Ascending aorta (tissue), 2 donors: ENCODE measurements around the gene SLC35F3. TPM values are rescaled to one million over a fixed set of nuclear protein-coding genes. Genes with fewer than 3 reads are reported as not detected.
"Not testable (repeated sequence)": the region's sequence is repeated elsewhere in the genome, so short reads cannot be mapped to it uniquely, and the experiment has no call there.

Experiments
- DNase-seq, 2 donors: peaks; one replicate each; pipeline ENCODE4 v3.0.0-alpha.2; 2019; ENCODE audit warnings: low spot score in 2 of 2
- H3K27ac ChIP-seq, 2 donors: fragments of 200-600 bp; sonication (generic); one replicate each; pipeline ENCODE4 v1.5.1; 2016 to 2017; ENCODE audit warnings: mild to moderate bottlenecking in 1 of 2
- H3K27me3 ChIP-seq: fragments of 200-600 bp; sonication (generic); one replicate; pipeline ENCODE4 v1.5.1; 2017
- H3K36me3 ChIP-seq, 2 donors: fragments of 200-600 bp; sonication (generic); one replicate each; pipeline ENCODE4 v1.5.1; 2016
- H3K4me1 ChIP-seq, 2 donors: fragments of 200-600 bp; sonication (generic); one replicate each; pipeline ENCODE4 v1.5.1; 2016 to 2017; ENCODE audit warnings: mild to moderate bottlenecking in 1 of 2
- H3K4me3 ChIP-seq, 2 donors: fragments of 200-600 bp; sonication (generic); one replicate each; pipeline ENCODE4 v1.5.1; 2016 to 2017; ENCODE audit warnings: mild to moderate bottlenecking in 1 of 2
- H3K9me3 ChIP-seq, 2 donors: fragments of 200-600 bp; sonication (generic); one replicate each; pipeline ENCODE4 v1.5.1; 2016
- intact Hi-C: fragments of 100-400 bp; cut with DNase I; formaldehyde crosslinking; loops from one replicate; pipeline ENCODE4 v1.15.1; 2023
- total RNA-seq: library from RNA; depleted of rRNA; stranded (reverse); fragments of >200 nt; gene quantifications from one replicate; pipeline ENCODE4 v1.1.0, GENCODE V29; 2016
- TF ChIP-seq, protein P1 (sequence below), 3 experiments: fragments of 200-600 bp in 2 of 3; fragments of 450-650 bp in 1 of 3; sonication (generic) in 2 of 3; IDR thresholded peaks; one replicate each; pipeline ENCODE4 v1.5.1; 2016 to 2019; ENCODE audit warnings: antibody characterized with exemption in 3 of 3, mild to moderate bottlenecking in 1 of 3, moderate library complexity in 1 of 3

Gene SLC35F3
- total RNA-seq, 1 donor from 2014 or later, result 1.4 TPM

DNA sequence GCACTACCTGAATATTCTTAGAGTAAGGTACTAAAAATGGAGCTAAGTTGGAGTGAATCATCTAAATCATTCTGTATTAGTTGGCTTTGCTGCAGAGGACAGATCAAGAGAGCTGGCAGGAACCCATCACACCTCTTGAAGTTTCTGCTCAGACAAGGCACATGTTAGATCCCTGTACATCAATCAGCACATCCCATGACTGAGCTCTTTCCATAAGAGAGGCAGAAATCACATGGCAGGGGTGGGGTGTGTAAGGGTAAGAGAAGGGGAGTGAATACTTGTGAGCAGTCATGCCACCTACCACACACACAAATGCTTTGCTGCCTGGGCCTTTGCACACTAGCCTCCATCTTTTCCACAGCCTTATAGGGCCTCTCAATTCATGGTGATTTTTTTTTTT lies 214.4 kb downstream of the SLC35F3 start:
- H3K27me3 ChIP-seq, result no peaks in the 10 kb centered on the region
- H3K36me3 ChIP-seq, result no peaks in the 10 kb centered on the region
- H3K4me3 ChIP-seq, result no peak overlapping the region
- intact Hi-C loops, result no loop called here
- H3K27ac ChIP-seq, result no peak overlapping the region
- H3K4me1 ChIP-seq, result no peaks in the 10 kb centered on the region
- H3K9me3 ChIP-seq, result no peaks in the 10 kb centered on the region
- no peak for DNase-seq
- TF ChIP-seq, protein P1, sequence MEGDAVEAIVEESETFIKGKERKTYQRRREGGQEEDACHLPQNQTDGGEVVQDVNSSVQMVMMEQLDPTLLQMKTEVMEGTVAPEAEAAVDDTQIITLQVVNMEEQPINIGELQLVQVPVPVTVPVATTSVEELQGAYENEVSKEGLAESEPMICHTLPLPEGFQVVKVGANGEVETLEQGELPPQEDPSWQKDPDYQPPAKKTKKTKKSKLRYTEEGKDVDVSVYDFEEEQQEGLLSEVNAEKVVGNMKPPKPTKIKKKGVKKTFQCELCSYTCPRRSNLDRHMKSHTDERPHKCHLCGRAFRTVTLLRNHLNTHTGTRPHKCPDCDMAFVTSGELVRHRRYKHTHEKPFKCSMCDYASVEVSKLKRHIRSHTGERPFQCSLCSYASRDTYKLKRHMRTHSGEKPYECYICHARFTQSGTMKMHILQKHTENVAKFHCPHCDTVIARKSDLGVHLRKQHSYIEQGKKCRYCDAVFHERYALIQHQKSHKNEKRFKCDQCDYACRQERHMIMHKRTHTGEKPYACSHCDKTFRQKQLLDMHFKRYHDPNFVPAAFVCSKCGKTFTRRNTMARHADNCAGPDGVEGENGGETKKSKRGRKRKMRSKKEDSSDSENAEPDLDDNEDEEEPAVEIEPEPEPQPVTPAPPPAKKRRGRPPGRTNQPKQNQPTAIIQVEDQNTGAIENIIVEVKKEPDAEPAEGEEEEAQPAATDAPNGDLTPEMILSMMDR (IDR thresholded peaks at IDR 0.05), result no peak

DNA sequence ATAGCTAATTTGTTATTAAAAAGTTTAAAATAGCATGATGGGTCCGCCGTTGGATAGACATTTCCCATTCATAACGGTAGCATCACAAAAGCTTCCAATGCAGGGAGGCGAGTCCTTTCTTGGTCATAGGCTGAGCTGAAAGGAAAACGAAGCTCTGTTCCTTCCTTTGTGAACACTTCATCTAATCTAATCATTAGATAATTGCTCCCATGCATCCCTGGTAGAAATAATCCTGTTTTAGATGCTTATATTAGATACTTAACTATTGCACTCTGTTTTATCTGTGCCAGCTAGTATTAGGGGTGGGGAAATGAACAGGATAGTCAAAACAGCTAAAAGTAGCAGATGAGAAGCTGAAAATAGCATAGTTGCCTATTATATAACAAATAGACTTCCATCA lies 215.0 kb downstream of the SLC35F3 start:
- Histone ChIP-seq H3K4me1 (no peaks in the 10 kb centered on the region), H3K36me3 (no peaks in the 10 kb centered on the region), H3K27me3 (no peaks in the 10 kb centered on the region), H3K27ac (no peak overlapping the region), H3K4me3 (no peak overlapping the region), H3K9me3 (no peaks in the 10 kb centered on the region)
- TF ChIP-seq, protein P1 (IDR thresholded peaks at IDR 0.05), result no peak
- intact Hi-C loops, result no loop called here
- DNase-seq, result no peak

DNA sequence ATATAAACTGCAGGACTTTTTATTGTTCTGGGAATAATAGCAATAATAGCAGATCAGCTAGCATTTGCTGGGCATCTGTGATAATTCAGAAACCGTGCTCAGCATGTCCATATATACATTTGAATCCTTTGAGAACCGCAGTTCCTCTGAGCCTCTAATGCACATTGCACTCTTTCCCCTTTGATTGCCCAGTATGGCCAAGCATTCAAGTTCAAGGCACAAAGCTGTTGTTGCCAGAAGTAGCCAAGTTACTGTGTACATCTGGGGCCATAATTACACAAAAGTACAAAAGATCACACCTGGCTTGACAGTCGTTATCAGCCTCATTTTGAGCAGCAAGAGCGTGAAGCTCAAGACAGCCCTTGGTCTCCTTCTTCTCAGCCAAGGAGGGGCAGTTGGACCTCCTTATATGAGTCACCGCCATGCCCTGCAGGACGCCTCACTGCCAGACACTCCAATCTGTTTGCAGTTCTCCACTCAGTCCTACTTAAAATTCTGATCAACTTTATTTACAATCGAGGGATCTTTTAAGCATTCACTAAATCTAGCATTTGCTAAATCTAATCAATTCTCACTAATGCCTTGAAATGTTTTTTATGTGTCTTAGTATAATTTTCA lies 216.0 kb downstream of the SLC35F3 start:
- no peaks in the 10 kb centered on the region for H3K9me3 ChIP-seq
- no peak overlapping the region for H3K27ac ChIP-seq
- H3K4me3 ChIP-seq, result no peak overlapping the region
- TF ChIP-seq, protein P1 (IDR thresholded peaks at IDR 0.05), result no peak
- no peaks in the 10 kb centered on the region for H3K36me3 ChIP-seq
- DNase-seq, result no peak
- intact Hi-C loops, result no loop called here
- no peaks in the 10 kb centered on the region for H3K27me3 ChIP-seq
- no peaks in the 10 kb centered on the region for H3K4me1 ChIP-seq

DNA sequence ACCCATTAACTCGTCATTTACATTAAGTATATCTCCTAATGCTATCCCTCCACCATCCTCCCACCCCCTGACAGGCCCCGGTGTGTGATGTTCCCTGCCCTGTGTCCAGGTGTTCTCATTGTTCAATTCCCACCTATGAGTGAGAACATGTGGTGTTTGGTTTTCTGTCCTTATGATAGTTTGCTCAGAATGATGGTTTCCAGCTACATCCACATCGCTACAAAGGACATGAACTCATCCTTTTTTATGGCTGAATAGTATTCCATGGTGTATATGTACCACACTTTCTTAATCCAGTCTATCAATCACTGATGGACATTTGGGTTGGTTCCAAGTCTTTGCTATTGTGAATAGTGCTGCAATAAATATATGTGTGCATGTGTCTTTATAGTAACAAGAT lies 217.2 kb downstream of the SLC35F3 start:
- H3K27ac ChIP-seq, H3K9me3 ChIP-seq, H3K4me1 ChIP-seq, DNase-seq, intact Hi-C loops, H3K36me3 ChIP-seq, H3K27me3 ChIP-seq, H3K4me3 ChIP-seq: not testable (repeated sequence)

DNA sequence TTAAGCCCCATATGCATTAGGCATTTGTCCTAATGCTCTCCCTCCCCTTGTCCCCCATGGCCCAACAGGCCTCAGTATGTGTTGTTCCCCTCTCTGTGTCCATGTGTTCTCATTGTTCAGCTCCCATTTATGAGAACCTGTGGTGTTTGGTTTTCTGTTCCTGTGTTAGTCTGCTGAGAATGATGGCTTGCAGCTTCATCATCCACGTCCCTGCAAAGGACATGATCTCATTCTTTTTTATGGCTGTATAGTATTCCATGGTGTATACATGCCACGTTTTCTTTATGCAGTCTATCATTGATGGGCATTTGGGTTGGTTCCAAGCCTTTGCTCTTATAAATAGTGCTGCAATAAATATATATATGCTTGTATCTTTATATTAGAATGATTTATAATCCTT lies 218.1 kb downstream of the SLC35F3 start:
- DNase-seq, intact Hi-C loops, H3K36me3 ChIP-seq, H3K27ac ChIP-seq, H3K27me3 ChIP-seq, H3K9me3 ChIP-seq, H3K4me3 ChIP-seq, H3K4me1 ChIP-seq: not testable (repeated sequence)

DNA sequence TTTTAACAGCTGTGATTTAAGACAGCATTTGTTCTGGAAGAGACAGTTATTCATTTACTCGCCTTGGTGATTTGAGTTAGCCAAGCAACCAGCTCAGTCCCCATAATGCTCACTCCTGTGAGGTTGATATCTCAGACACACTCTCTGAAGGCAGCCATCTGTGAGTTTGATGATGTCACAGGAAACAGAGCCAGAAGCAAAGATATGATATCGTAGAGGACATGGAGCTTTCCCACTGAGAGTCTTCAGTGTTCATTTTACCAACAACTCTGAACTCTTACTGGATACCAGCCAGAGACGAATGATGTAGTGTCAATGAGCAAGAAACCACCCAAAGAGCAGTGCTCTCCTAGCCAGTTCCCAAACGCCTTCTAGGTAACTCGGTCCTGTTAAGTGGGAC lies 219.4 kb downstream of the SLC35F3 start:
- DNase-seq, result no peak
- no peak overlapping the region for H3K27ac ChIP-seq
- TF ChIP-seq, protein P1 (IDR thresholded peaks at IDR 0.05), result no peak
- H3K9me3 ChIP-seq, result no peaks in the 10 kb centered on the region
- no peaks in the 10 kb centered on the region for H3K27me3 ChIP-seq
- no peaks in the 10 kb centered on the region for H3K4me1 ChIP-seq
- intact Hi-C loops, result no loop called here
- no peaks in the 10 kb centered on the region for H3K36me3 ChIP-seq
- H3K4me3 ChIP-seq, result no peak overlapping the region

DNA sequence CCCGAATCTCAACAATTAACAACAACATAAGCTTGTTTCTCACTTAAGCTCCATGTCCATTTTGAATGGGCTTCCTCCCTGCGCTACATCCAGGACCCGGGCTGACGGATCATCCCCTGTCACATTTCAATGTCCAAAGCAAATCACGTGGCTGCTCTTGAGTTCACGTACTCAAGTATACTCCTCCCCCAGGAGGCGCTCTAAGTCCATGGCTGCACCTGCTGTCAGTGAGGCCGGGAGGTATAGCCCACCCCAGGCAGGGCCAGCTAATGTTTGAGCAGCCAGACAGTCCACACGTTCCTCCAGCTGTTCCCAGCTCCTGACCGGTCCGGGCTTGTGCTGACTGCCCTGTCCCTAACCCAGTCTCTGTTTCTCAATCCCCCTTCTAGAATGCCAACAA lies 220.8 kb downstream of the SLC35F3 start:
- intact Hi-C loops, result no loop called here
- Histone ChIP-seq H3K4me1 (no peaks in the 10 kb centered on the region), H3K9me3 (no peaks in the 10 kb centered on the region), H3K4me3 (no peak overlapping the region), H3K27me3 (no peaks in the 10 kb centered on the region), H3K36me3 (no peaks in the 10 kb centered on the region), H3K27ac (no peak overlapping the region)
- no peak for DNase-seq
- TF ChIP-seq, protein P1 (IDR thresholded peaks at IDR 0.05), result no peak
